Hepatocyte (in vitro differentiated cells): ENCODE data around the gene CHCHD10.

Source experiments
- CTCF ChIP-seq: fragments of 200-600 bp; sonication (generic); IDR thresholded peaks from 2 replicates; pipeline ENCODE4 v1.5.1; 2016; ENCODE audit warnings: antibody characterized with exemption, mild to moderate bottlenecking; ENCODE audit not compliant: poor library complexity
- EZH2 ChIP-seq: fragments of 200-600 bp; sonication (generic); IDR thresholded peaks from 2 replicates; pipeline ENCODE4 v1.6.1; 2016; ENCODE audit warnings: antibody characterized with exemption, mild to moderate bottlenecking, borderline replicate concordance
- EZH2phosphoT487 ChIP-seq: fragments of 200-600 bp; sonication (generic); IDR thresholded peaks from one replicate; pipeline ENCODE4 v1.6.1; 2018; ENCODE audit warnings: antibody characterized with exemption, mild to moderate bottlenecking, low read depth, moderate library complexity; ENCODE audit not compliant: unreplicated experiment, severe bottlenecking

DNA sequence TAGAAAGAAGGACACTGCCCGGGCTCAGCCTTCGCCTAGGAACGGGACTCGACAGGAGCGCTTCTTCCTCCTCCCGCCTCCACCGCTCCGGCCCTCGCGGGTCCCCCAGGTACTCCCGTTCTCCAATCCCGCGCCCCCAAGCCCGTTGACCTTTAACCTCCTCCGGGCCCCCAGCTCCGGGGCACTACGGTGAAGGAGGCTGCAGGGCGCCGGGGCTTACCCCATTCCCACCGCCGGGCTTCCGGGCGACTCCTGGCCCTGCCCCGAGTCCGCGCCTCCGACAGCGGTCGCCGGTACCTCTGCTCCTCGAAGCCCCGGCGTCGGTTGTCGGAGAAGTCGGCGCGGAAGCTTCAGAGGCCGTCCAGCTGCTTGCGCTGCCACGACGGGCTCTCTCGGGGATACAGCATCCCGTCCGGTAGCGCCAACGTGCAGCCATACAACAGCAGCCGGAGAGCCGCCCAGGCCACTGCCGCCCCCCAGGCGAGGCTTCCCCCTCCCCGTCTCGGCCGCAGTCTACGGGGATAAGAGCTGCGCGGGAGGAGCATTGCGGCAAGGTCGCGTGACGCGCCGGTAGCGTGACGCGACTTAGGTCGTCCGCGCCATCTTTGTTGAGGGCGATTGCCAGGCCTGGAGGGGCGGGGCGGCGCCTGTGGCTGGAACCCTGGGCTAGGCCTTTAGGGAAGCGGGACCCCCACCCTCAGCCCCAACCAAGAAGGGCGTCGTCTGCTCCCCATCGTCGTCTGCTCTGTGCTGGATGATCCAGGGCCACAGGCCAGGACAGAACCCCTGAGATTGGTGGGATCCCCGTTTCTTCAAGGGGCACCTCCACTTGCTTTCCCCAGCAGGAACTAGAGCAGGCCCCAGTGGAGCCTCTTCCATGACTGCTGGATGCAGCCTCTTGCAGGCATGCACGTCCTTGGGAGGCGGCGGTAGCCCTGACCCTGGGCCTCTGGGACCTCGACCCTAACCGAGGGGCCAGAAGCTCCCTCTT, 50.7 kb downstream of the CHCHD10 start:
- no peak for TF ChIP-seq CTCF
- no peak for TF ChIP-seq EZH2phosphoT487
- no peak for TF ChIP-seq EZH2
